Daoy (cell line): ENCODE results near the gene CHAC1. TPM values are rescaled to one million over a fixed set of nuclear protein-coding genes. Genes with fewer than 3 reads are reported as not detected.
"Not testable (repeated sequence)": the region's sequence is repeated elsewhere in the genome, so short reads cannot be mapped to it uniquely, and the experiment has no call there.

ENCODE experiments used
- DNase-seq: peaks from one replicate; pipeline ENCODE4 v3.0.0-alpha.2; 2015; ENCODE audit warnings: low read depth
- total RNA-seq: library from RNA; depleted of rRNA; stranded (reverse); fragments of >200 nt; shearing (Covaris generic); gene quantifications from 2 replicates; pipeline ENCODE4 v1.2.3, GENCODE V29; 2014

CHAC1 gene
- total RNA-seq, 1 experiment from 2014 or later, result 4.4 TPM

- DNase-seq, result no peak
Measured at GRCh38 chr15:40957041-40957555, 3.8 kb downstream of the CHAC1 start.

GRCh38 chr15:40957581-40958051, 4.3 kb downstream of the CHAC1 start:
- no peak for DNase-seq

GRCh38 chr15:40958146-40958545, 4.9 kb downstream of the CHAC1 start:
- DNase-seq, result no peak

- DNase-seq, result no peak
Measured at GRCh38 chr15:40958723-40959122, 5.5 kb downstream of the CHAC1 start.

- no peak for DNase-seq
Measured at GRCh38 chr15:40959331-40960141, 6.3 kb downstream of the CHAC1 start.

GRCh38 chr15:40960151-40960885, 7.0 kb downstream of the CHAC1 start:
- DNase-seq, result no peak

GRCh38 chr15:40960925-40961324, 7.7 kb downstream of the CHAC1 start:
- DNase-seq, result no peak

- DNase-seq, result not testable (repeated sequence)
Measured at GRCh38 chr15:40961740-40962139, 8.5 kb downstream of the CHAC1 start.

GRCh38 chr15:40962317-40962716, 9.0 kb downstream of the CHAC1 start:
- not testable (repeated sequence) for DNase-seq

- no peak for DNase-seq
Measured at GRCh38 chr15:40963201-40963600, 9.9 kb downstream of the CHAC1 start.

GRCh38 chr15:40964006-40964405, 10.7 kb downstream of the CHAC1 start:
- DNase-seq, result no peak

- DNase-seq, result no peak
Measured at GRCh38 chr15:40964634-40965033, 11.4 kb downstream of the CHAC1 start.

- no peak for DNase-seq
Measured at GRCh38 chr15:40968290-40969085, 15.2 kb downstream of the CHAC1 start.

GRCh38 chr15:40969363-40969762, 16.1 kb downstream of the CHAC1 start:
- no peak for DNase-seq

GRCh38 chr15:40974879-40975278, 21.6 kb downstream of the CHAC1 start:
- DNase-seq, result no peak

GRCh38 chr15:40976819-40977218, 23.5 kb downstream of the CHAC1 start:
- no peak for DNase-seq

GRCh38 chr15:40978141-40978540, 24.9 kb downstream of the CHAC1 start:
- DNase-seq, result no peak

GRCh38 chr15:40978562-40978961, 25.3 kb downstream of the CHAC1 start:
- DNase-seq, result no peak

GRCh38 chr15:40981186-40981585, 27.9 kb downstream of the CHAC1 start:
- no peak for DNase-seq

- DNase-seq, result peak; percentile 68
Measured at GRCh38 chr15:40982855-40983254, 29.6 kb downstream of the CHAC1 start.

GRCh38 chr15:40984406-40984805, 31.1 kb downstream of the CHAC1 start:
- DNase-seq, result no peak

GRCh38 chr15:40984964-40985363, 31.7 kb downstream of the CHAC1 start:
- DNase-seq, result peak; percentile 60
